ENCODE measurements around the gene VGLL4. TPM values are rescaled to one million over a fixed set of nuclear protein-coding genes. Genes with fewer than 3 reads are reported as not detected.
A peak's percentile ranks its signal among the peaks of the same experiment; 100 is the strongest.
"Not testable (repeated sequence)": the region's sequence is repeated elsewhere in the genome, so short reads cannot be mapped to it uniquely, and the experiment has no call there.

Gene VGLL4
- total RNA-seq, 1 experiment from 2014 or later = 41.2 TPM

DNA sequence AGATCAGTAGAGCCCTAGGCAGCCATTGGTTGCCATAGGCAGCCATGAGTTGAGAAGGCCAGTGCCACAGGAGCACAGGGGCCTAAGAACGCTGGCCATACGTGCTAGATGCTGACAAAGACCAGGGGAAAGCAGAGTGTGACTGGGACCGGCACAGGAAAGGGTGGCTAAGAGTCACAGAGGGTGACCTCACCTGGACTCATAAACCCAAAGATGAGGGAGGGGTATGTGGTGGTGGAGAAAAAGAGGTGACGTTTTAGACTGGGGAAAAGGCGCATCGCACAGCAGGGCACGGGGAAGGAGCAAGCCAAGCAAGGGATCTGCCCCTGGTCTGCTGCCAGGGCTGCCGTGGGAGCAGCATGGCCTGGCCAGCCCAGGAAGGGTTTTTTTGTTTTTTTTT lies 122.5 kb downstream of the VGLL4 start:
- ChIA-PET CTCF (no interaction called here), POLR2A (ENCODE audit: low non-redundant PET) (no interaction called here)
- Histone ChIP-seq H3K9me3 (ENCODE audit: low read depth, low read length, poor library complexity, severe bottlenecking) (no peaks in the 10 kb centered on the region), H3K4me1 (ENCODE audit: insufficient read depth, low read length, poor library complexity, severe bottlenecking) (no peaks in the 10 kb centered on the region), H3K4me3 (ENCODE audit: low read depth, low read length, poor library complexity, severe bottlenecking) (no peak overlapping the region), H3K27me3 (replicated peaks; ENCODE audit: insufficient read depth, low read depth, low read length, poor library complexity) (no peaks in the 10 kb centered on the region), H3K36me3 (ENCODE audit: insufficient read depth, low read length, poor library complexity, severe bottlenecking) (no peaks in the 10 kb centered on the region), H3K27ac (ENCODE audit: low read depth, low read length, poor library complexity, severe bottlenecking) (no peak overlapping the region)
- intact Hi-C loops (cut with micrococcal nuclease; ENCODE audit: unreplicated experiment) = no loop called here
- BruUV-seq (replicated peaks) = no TSS peak
- no peak for DNase-seq (ENCODE audit: low spot score)
- TF ChIP-seq CTCF (conservative IDR thresholded peaks at IDR 0.05; ENCODE audit: low read depth, low read length) = no peak
- no peak for TF ChIP-seq EZH2 (IDR thresholded peaks at IDR 0.05; ENCODE audit: borderline replicate concordance, low read depth, low read length, poor library complexity, severe bottlenecking)

DNA sequence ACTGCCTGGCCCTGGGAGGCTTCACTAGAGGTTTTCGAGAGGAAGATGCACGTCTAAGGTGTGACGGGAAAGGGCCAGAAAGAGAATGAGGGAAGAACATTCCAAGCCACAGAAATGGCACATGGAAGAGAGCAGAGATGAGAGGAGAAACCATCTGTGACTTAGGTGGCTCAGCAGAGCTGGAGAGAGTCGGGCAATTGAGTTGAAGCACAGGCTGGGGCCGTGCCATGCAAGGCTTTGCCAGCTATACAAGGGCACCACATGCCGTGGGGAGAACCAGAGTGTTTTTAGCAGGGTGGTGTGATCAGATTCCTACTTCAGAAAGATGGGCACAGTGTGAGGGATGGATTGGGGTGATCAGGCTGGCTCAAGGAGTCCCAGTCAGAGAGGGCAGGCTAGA lies 126.1 kb downstream of the VGLL4 start:
- no TSS peak for BruUV-seq (replicated peaks)
- intact Hi-C loops (cut with micrococcal nuclease; ENCODE audit: unreplicated experiment) = loop anchor here (10.0 kb wide), 1 partner anchor 127 kb away; the partner anchor contains the start of gene VGLL4
- ChIA-PET CTCF (no interaction called here), POLR2A (ENCODE audit: low non-redundant PET) (interaction anchor here (0.7 kb wide), 1 partner anchor 11 kb away, joined by 5 read pairs; no protein-coding TSS in a partner anchor)
- DNase-seq (ENCODE audit: low spot score) = no peak
- Histone ChIP-seq H3K4me3 (ENCODE audit: low read depth, low read length, poor library complexity, severe bottlenecking) (no peak overlapping the region), H3K27ac (ENCODE audit: low read depth, low read length, poor library complexity, severe bottlenecking) (no peak overlapping the region), H3K9me3 (ENCODE audit: low read depth, low read length, poor library complexity, severe bottlenecking) (no peaks in the 10 kb centered on the region), H3K27me3 (replicated peaks; ENCODE audit: insufficient read depth, low read depth, low read length, poor library complexity) (no peaks in the 10 kb centered on the region), H3K36me3 (ENCODE audit: insufficient read depth, low read length, poor library complexity, severe bottlenecking) (no peaks in the 10 kb centered on the region), H3K4me1 (ENCODE audit: insufficient read depth, low read length, poor library complexity, severe bottlenecking) (peaks cover 16% of the 10 kb centered on the region)
- TF ChIP-seq EZH2 (IDR thresholded peaks at IDR 0.05; ENCODE audit: borderline replicate concordance, low read depth, low read length, poor library complexity, severe bottlenecking) = no peak

DNA sequence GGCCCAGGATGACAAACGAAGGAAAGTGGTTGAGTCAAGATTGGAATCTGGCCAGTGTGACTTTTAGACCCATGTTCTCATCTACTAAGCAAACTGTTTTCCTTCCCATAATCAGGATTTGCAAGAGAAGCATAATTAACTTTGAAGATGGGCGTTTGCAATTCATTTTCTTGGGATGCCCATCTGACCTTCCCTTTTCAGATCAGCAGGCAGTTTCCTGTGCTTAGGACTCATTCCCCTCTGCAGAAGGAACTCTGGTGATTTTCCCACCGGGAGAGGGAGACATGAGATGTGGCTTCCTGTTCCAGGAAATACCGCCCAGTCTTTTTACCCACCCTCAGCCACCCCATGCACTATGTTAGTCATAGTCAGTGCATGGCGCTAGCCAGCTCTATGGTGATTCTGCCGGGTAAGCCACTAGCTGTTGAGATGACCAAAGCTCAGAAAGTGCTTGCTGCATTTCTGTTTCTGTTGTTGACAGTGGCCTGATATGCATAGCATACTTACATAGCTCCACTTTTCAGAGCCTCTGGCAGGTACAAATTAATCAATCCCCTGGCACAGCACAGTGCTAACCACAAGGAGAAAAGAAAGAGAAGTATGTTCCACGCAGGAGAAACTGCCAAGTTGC lies 129.4 kb downstream of the VGLL4 start:
- TF ChIP-seq CTCF (conservative IDR thresholded peaks at IDR 0.05; ENCODE audit: low read depth, low read length) (no peak), EZH2 (IDR thresholded peaks at IDR 0.05; ENCODE audit: borderline replicate concordance, low read depth, low read length, poor library complexity, severe bottlenecking) (no peak)
- H3K4me1 ChIP-seq (ENCODE audit: insufficient read depth, low read length, poor library complexity, severe bottlenecking) = peaks cover 29% of the 10 kb centered on the region
- H3K4me3 ChIP-seq (ENCODE audit: low read depth, low read length, poor library complexity, severe bottlenecking) = no peak overlapping the region
- H3K9me3 ChIP-seq (ENCODE audit: low read depth, low read length, poor library complexity, severe bottlenecking) = no peaks in the 10 kb centered on the region
- peak overlapping the region; percentile 38 for H3K27ac ChIP-seq (ENCODE audit: low read depth, low read length, poor library complexity, severe bottlenecking)
- DNase-seq (ENCODE audit: low spot score) = peak; percentile 85
- no peaks in the 10 kb centered on the region for H3K27me3 ChIP-seq (replicated peaks; ENCODE audit: insufficient read depth, low read depth, low read length, poor library complexity)
- no peaks in the 10 kb centered on the region for H3K36me3 ChIP-seq (ENCODE audit: insufficient read depth, low read length, poor library complexity, severe bottlenecking)
- CTCF ChIA-PET = no interaction called here
- intact Hi-C loops (cut with micrococcal nuclease; ENCODE audit: unreplicated experiment) = loop anchor here (10.0 kb wide), 1 partner anchor 130 kb away; the partner anchor contains the start of gene VGLL4
- BruUV-seq (replicated peaks) = no TSS peak
- POLR2A ChIA-PET (ENCODE audit: low non-redundant PET) = no interaction called here

DNA sequence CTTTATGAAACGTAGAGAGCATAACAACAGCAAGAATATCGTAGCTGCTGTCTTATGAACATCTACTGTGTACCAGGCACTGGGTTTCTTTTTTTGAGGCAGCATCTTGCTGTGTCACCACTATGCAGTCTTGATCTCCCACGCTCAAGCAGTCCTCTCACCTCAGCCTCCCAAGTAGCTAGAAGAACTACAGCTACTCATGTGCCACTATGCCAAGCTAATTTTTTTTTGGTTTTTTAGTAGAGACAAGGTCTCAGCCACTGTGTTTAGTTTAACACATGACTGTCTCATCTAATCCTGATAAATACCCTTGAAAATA lies 129.9 kb downstream of the VGLL4 start:
- TF ChIP-seq CTCF (conservative IDR thresholded peaks at IDR 0.05; ENCODE audit: low read depth, low read length) (no peak), EZH2 (IDR thresholded peaks at IDR 0.05; ENCODE audit: borderline replicate concordance, low read depth, low read length, poor library complexity, severe bottlenecking) (no peak)
- BruUV-seq (replicated peaks) = no TSS peak
- ChIA-PET POLR2A (ENCODE audit: low non-redundant PET) (no interaction called here), CTCF (no interaction called here)
- no peak overlapping the region for H3K4me3 ChIP-seq (ENCODE audit: low read depth, low read length, poor library complexity, severe bottlenecking)
- H3K27me3 ChIP-seq (replicated peaks; ENCODE audit: insufficient read depth, low read depth, low read length, poor library complexity) = no peaks in the 10 kb centered on the region
- DNase-seq (ENCODE audit: low spot score) = no peak
- H3K36me3 ChIP-seq (ENCODE audit: insufficient read depth, low read length, poor library complexity, severe bottlenecking) = no peaks in the 10 kb centered on the region
- H3K4me1 ChIP-seq (ENCODE audit: insufficient read depth, low read length, poor library complexity, severe bottlenecking) = peaks cover 34% of the 10 kb centered on the region
- no peaks in the 10 kb centered on the region for H3K9me3 ChIP-seq (ENCODE audit: low read depth, low read length, poor library complexity, severe bottlenecking)
- intact Hi-C loops (cut with micrococcal nuclease; ENCODE audit: unreplicated experiment) = loop anchor here (10.0 kb wide), 1 partner anchor 131 kb away; the partner anchor contains the start of gene VGLL4
- peak overlapping the region; percentile 38 for H3K27ac ChIP-seq (ENCODE audit: low read depth, low read length, poor library complexity, severe bottlenecking)

GRCh38 chr3:11513125-11513816 lies 130.4 kb downstream of the VGLL4 start:
- H3K27ac ChIP-seq (ENCODE audit: low read depth, low read length, poor library complexity, severe bottlenecking) = peak overlapping the region; percentile 38
- BruUV-seq (replicated peaks) = not testable (repeated sequence)

More at GRCh38 chr3:11513125-11513816, 130.4 kb downstream of the VGLL4 start:
- peaks cover 40% of the 10 kb centered on the region for H3K4me1 ChIP-seq (ENCODE audit: insufficient read depth, low read length, poor library complexity, severe bottlenecking)
- CTCF ChIA-PET; POLR2A ChIA-PET (ENCODE audit: low non-redundant PET); H3K9me3 ChIP-seq (ENCODE audit: low read depth, low read length, poor library complexity, severe bottlenecking); H3K36me3 ChIP-seq (ENCODE audit: insufficient read depth, low read length, poor library complexity, severe bottlenecking); DNase-seq (ENCODE audit: low spot score); H3K27me3 ChIP-seq (replicated peaks; ENCODE audit: insufficient read depth, low read depth, low read length, poor library complexity); H3K4me3 ChIP-seq (ENCODE audit: low read depth, low read length, poor library complexity, severe bottlenecking): not testable (repeated sequence)
- intact Hi-C loops (cut with micrococcal nuclease; ENCODE audit: unreplicated experiment) = loop anchor here (10.0 kb wide), 1 partner anchor 132 kb away; the partner anchor contains the start of gene VGLL4
